Measurements from ENCODE around the gene CLEC1A. TPM values are rescaled to one million over a fixed set of nuclear protein-coding genes. Genes with fewer than 3 reads are reported as not detected.

The CLEC1A gene
- total and polyA plus RNA-seq, 10 donors = 1.5 to 12.4 (median 7.4) TPM

GRCh38 chr12:10072131-10072530, 26.7 kb downstream of the CLEC1A start:
- DNase-seq = no peak
- peaks cover 8 to 38% (median 24%) of the 10 kb centered on the region in 6 donors for H3K4me1 ChIP-seq
- H3K36me3 ChIP-seq = peaks cover 0 to 18% (median 0%) of the 10 kb centered on the region in 6 donors
- no peak overlapping the region for H3K27ac ChIP-seq
- H3K4me3 ChIP-seq = no peak overlapping the region
- WGBS, 5 donors = 88 to 96% (median 89%) methylated on average over 2 of the region's 2 CpGs
- no peaks in the 10 kb centered on the region for H3K9me3 ChIP-seq
- H3K27me3 ChIP-seq (replicated peaks in 1 of 7) = no peaks in the 10 kb centered on the region
- TF ChIP-seq POLR2AphosphoS5 (IDR thresholded peaks at IDR 0.05) (no peak), POLR2A (IDR thresholded peaks at IDR 0.05) (no peak), CTCF (IDR thresholded peaks at IDR 0.05 in 8 of 11, conservative IDR thresholded peaks at IDR 0.05 in 3 of 11) (no peak)
- intact Hi-C loops (cut with DNase I; ENCODE audit: low total_unique reads) = no loop called here

DNA sequence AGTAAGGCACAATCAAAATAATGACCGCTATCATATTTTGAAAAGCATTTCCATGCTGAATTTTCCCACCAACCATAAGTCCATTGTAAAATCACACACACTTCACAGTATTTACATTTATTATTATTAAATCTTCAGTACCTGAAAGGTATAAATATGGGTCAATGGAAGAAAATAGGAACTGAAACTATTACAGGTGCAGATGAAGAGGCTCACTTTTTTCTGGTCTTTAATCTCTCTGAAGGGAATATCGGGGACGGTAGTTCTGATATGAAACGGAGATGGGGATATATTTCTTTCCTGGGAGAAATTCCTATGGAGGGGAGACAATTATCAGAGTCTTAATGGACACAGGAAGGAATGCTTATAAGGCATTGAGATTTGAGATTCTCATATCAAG, 28.4 kb downstream of the CLEC1A start:
- no peaks in the 10 kb centered on the region for H3K9me3 ChIP-seq
- no peaks in the 10 kb centered on the region for H3K27me3 ChIP-seq (replicated peaks in 1 of 7)
- peak overlapping the region in 1 of 8 donors; percentile 55 for H3K4me3 ChIP-seq
- H3K36me3 ChIP-seq = peaks cover 0 to 18% (median 0%) of the 10 kb centered on the region in 6 donors
- DNase-seq = no peak
- H3K27ac ChIP-seq = peak overlapping the region in 5 of 8 donors; percentile 85 to 89 (median 87)
- intact Hi-C loops (cut with DNase I; ENCODE audit: low total_unique reads) = no loop called here
- peaks cover 8 to 40% (median 26%) of the 10 kb centered on the region in 6 donors for H3K4me1 ChIP-seq
- no peak for TF ChIP-seq CTCF (IDR thresholded peaks at IDR 0.05 in 8 of 11, conservative IDR thresholded peaks at IDR 0.05 in 3 of 11)
- TF ChIP-seq POLR2AphosphoS5 (IDR thresholded peaks at IDR 0.05) = no peak
- TF ChIP-seq POLR2A (IDR thresholded peaks at IDR 0.05) = no peak
- WGBS, 5 donors = 77 to 90% (median 87%) methylated on average over 4 of the region's 4 CpGs

DNA sequence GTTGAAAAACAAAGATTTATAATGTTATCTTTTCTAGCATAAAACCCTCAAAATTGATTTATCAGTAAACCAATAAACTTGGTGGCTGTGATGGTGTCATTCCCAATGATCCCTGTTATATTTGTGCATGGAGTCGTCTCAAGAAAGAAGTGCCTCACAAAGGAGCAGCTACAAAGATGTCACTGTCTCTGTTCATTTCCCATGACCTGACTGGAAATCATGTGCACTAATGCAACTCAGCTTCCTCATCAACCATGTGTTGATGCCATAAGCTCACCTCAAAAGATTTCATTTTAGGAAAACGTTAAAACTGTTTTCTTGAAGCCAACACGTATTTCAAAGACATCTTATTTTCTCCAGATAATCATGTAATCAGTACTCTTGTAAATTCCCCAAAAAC, 28.8 kb downstream of the CLEC1A start:
- Histone ChIP-seq H3K4me3 (peak overlapping the region in 1 of 8 donors; percentile 55), H3K27me3 (replicated peaks in 1 of 7) (no peaks in the 10 kb centered on the region), H3K27ac (peak overlapping the region in 7 of 8 donors; percentile 85 to 89 (median 86)), H3K9me3 (no peaks in the 10 kb centered on the region), H3K4me1 (peaks cover 8 to 42% (median 26%) of the 10 kb centered on the region in 6 donors), H3K36me3 (peaks cover 0 to 18% (median 0%) of the 10 kb centered on the region in 6 donors)
- DNase-seq = no peak
- 10 to 23% (median 17%) methylated on average over 3 of the region's 3 CpGs for WGBS, 5 donors
- TF ChIP-seq POLR2A (IDR thresholded peaks at IDR 0.05) (no peak), POLR2AphosphoS5 (IDR thresholded peaks at IDR 0.05) (no peak), CTCF (IDR thresholded peaks at IDR 0.05 in 8 of 11, conservative IDR thresholded peaks at IDR 0.05 in 3 of 11) (no peak)
- intact Hi-C loops (cut with DNase I; ENCODE audit: low total_unique reads) = no loop called here

- peak overlapping the region in 1 of 8 donors; percentile 55 for H3K4me3 ChIP-seq
- intact Hi-C loops (cut with DNase I; ENCODE audit: low total_unique reads) = no loop called here
- WGBS, 5 donors = 18 to 33% (median 24%) methylated on average over 4 of the region's 4 CpGs
- no peaks in the 10 kb centered on the region for H3K9me3 ChIP-seq
- H3K27ac ChIP-seq = peak overlapping the region; percentile 24 to 89 (median 86)
- H3K4me1 ChIP-seq = peaks cover 8 to 48% (median 26%) of the 10 kb centered on the region in 6 donors
- DNase-seq = no peak
- peaks cover 0 to 18% (median 0%) of the 10 kb centered on the region in 6 donors for H3K36me3 ChIP-seq
- no peaks in the 10 kb centered on the region for H3K27me3 ChIP-seq (replicated peaks in 1 of 7)
- no peak for TF ChIP-seq CTCF (IDR thresholded peaks at IDR 0.05 in 8 of 11, conservative IDR thresholded peaks at IDR 0.05 in 3 of 11)
- no peak for TF ChIP-seq POLR2A (IDR thresholded peaks at IDR 0.05)
- no peak for TF ChIP-seq POLR2AphosphoS5 (IDR thresholded peaks at IDR 0.05)
Measured at GRCh38 chr12:10069099-10069498, 29.7 kb downstream of the CLEC1A start.

All from spleen (tissue), 11 donors.